ENCODE data around the gene GPR108. TPM values are rescaled to one million over a fixed set of nuclear protein-coding genes. Genes with fewer than 3 reads are reported as not detected.
A peak's percentile ranks its signal among the peaks of the same experiment; 100 is the strongest.

The GPR108 gene
- polyA plus RNA-seq, 1 of the 3 experiments (the other 2 are of a cell fraction), result 54.2 TPM

DNA sequence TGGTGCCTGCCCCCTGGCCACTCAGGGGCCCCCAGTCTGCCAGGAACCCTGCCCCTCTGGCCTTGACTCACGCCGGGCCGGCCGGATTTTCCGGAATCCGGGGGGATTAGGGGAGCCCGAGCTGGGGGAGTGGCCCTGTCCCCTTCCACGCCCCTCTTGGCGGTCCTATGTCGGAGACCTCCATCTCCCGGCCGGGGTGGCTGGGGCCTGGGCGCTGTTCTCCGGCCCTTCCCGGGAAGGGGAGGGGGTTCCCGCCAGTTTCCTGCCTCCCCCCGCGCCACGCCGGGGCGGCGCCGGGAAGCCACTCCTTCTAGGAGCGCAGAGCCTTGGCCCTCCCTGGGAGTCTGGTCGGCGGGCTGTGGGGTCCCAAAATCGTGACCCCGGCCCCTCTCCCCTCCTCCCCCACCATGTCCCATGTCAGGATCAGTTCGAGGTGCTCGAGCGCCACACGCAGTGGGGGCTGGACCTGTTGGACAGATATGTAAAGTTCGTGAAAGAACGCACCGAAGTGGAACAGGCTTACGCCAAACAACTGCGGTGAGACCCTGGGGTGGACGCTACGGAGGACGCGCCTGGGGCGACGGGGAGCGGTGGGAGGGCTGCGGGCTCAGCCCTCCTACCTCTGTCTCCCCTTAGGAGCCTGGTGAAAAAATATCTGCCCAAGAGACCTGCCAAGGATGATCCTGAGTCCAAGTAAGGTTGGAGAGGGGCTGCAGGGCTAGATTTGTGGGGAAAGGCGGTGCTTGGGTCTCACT is 3.4 kb upstream of the GPR108 start:
- Histone ChIP-seq H3K36me3 (replicated peaks in 1 of 2; ENCODE audit: control insufficient read depth in 1 of 2, insufficient read depth in 2 of 2, low read length in 1 of 2) (peaks cover 5 to 13% of the 10 kb centered on the region in 2 experiments), H3K79me2 (ENCODE audit: insufficient read depth) (peaks cover 39% of the 10 kb centered on the region), H3K9ac (peak overlapping the region; percentile 79), H3K4me2 (peak overlapping the region; percentile 99), H3K9me3 (no peaks in the 10 kb centered on the region), H4K20me1 (ENCODE audit: insufficient read depth) (no peaks in the 10 kb centered on the region), H3K27me3 (ENCODE audit: insufficient read depth) (no peaks in the 10 kb centered on the region), H3K4me3 (ENCODE audit: low read depth in 2 of 2, low read length in 1 of 2) (peak overlapping the region; percentile 89 to 98), H3K9me2 (no peaks in the 10 kb centered on the region), H3K4me1 (ENCODE audit: control insufficient read depth in 1 of 2, insufficient read depth in 2 of 2, low read depth in 1 of 2, low read length in 1 of 2) (peaks cover 18 to 33% of the 10 kb centered on the region in 2 experiments; a peak in 3 of 4 replicates), H3F3A (replicated peaks; ENCODE audit: insufficient read depth) (peaks cover 38% of the 10 kb centered on the region), H3K27ac (ENCODE audit: low read depth in 2 of 2, low read length in 1 of 2) (peak overlapping the region; percentile 14 to 36; a peak in 2 of 4 replicates), H2AFZ (ENCODE audit: low read depth) (peak overlapping the region; percentile 49; the same call in 1 of the 2 replicates)
- WGBS (ENCODE audit: low lambda C conversion rate), result 13% methylated on average over 27 of the region's 46 CpGs
- CTCF ChIA-PET, result interaction anchor here (0.6 kb wide), 1 partner anchor 125 kb away, joined by 3 read pairs; no protein-coding TSS in a partner anchor
- TF ChIP-seq MXI1 (IDR thresholded peaks at IDR 0.05; ENCODE audit: low read depth, low read length), result no peak
- no peak for TF ChIP-seq USF1 (IDR thresholded peaks at IDR 0.05; ENCODE audit: borderline replicate concordance, low read depth)
- no peak for TF ChIP-seq RXRA (IDR thresholded peaks at IDR 0.05; ENCODE audit: borderline replicate concordance, low read depth)
- TF ChIP-seq, protein P1, sequence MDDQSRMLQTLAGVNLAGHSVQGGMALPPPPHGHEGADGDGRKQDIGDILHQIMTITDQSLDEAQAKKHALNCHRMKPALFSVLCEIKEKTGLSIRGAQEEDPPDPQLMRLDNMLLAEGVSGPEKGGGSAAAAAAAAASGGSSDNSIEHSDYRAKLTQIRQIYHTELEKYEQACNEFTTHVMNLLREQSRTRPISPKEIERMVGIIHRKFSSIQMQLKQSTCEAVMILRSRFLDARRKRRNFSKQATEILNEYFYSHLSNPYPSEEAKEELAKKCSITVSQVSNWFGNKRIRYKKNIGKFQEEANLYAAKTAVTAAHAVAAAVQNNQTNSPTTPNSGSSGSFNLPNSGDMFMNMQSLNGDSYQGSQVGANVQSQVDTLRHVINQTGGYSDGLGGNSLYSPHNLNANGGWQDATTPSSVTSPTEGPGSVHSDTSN (IDR thresholded peaks at IDR 0.05), result no peak
- peak; percentile 45; the same call in 1 of the 2 replicates for TF ChIP-seq GABPA (IDR thresholded peaks at IDR 0.05; ENCODE audit: low read depth)
- peak; percentile 81 for DNase-seq
- POLR2A ChIA-PET, result interaction anchor here (0.5 kb wide), 1 partner anchor 328 kb away, joined by 3 read pairs; no protein-coding TSS in a partner anchor

DNA sequence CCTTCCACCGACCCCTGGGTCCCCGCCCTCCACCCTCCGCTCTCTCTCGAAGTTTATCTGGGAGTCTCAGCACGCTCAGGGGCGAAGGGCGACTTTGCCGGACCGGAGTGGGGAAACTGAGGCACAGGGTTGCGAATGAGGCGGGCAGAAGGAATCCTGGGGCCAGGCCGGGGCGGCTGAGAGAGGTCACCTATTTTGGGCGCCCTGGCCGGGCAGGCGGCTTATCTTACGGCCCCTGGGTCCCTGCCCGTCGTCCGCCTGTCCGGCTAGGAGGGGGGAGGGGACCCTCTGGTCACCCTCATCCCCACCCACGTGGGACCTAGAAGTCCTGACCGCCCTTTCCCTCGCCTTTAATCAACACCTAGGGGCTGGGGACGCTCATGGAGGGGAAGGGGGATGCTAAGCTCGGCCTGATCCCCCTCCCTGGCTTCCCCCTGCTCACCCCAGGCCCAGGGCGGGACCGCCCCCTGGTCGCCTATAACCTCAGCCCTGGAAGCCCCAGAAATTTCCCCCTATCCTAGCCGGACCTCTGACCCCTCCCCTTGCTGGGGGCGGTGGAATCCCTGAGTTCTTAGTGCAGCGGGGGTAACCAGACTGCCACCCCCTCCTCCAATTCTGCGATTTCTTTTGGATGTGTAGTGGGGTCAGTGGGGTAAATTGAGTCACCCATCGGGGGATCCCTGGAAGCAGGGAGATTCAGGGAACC is 2.7 kb upstream of the GPR108 start:
- Histone ChIP-seq H3K4me1 (ENCODE audit: control insufficient read depth in 1 of 2, insufficient read depth in 2 of 2, low read depth in 1 of 2, low read length in 1 of 2) (peaks cover 23 to 34% of the 10 kb centered on the region in 2 experiments; a peak in 3 of 4 replicates), H3K4me2 (peak overlapping the region; percentile 99), H3K4me3 (ENCODE audit: low read depth in 2 of 2, low read length in 1 of 2) (peak overlapping the region; percentile 89 to 98), H3F3A (replicated peaks; ENCODE audit: insufficient read depth) (peaks cover 38% of the 10 kb centered on the region), H3K9ac (peak overlapping the region; percentile 79), H3K27me3 (ENCODE audit: insufficient read depth) (no peaks in the 10 kb centered on the region), H3K9me3 (no peaks in the 10 kb centered on the region), H3K27ac (ENCODE audit: low read depth in 2 of 2, low read length in 1 of 2) (peak overlapping the region; percentile 36 to 58; a peak in 2 of 4 replicates), H3K36me3 (replicated peaks in 1 of 2; ENCODE audit: control insufficient read depth in 1 of 2, insufficient read depth in 2 of 2, low read length in 1 of 2) (peaks cover 5 to 13% of the 10 kb centered on the region in 2 experiments), H3K9me2 (no peaks in the 10 kb centered on the region), H4K20me1 (ENCODE audit: insufficient read depth) (no peaks in the 10 kb centered on the region), H3K79me2 (ENCODE audit: insufficient read depth) (peaks cover 45% of the 10 kb centered on the region), H2AFZ (ENCODE audit: low read depth) (peak overlapping the region; percentile 49; the same call in 1 of the 2 replicates)
- ChIA-PET POLR2A (interaction anchor here (0.5 kb wide), 1 partner anchor 329 kb away, joined by 3 read pairs; no protein-coding TSS in a partner anchor), CTCF (interaction anchor here (0.6 kb wide), 1 partner anchor 125 kb away, joined by 3 read pairs; no protein-coding TSS in a partner anchor)
- 0 out of 2 replicates have a peak, but pooled peaks have one; percentile 18 for TF ChIP-seq TAF1 (IDR thresholded peaks at IDR 0.05; ENCODE audit: borderline replicate concordance, low read depth, low read length)
- no peak for TF ChIP-seq NRF1 (IDR thresholded peaks at IDR 0.05; ENCODE audit: low read depth, low read length)
- TF ChIP-seq MXI1 (IDR thresholded peaks at IDR 0.05; ENCODE audit: low read depth, low read length), result peak; percentile 63
- peak; percentile 78 for DNase-seq
- WGBS (ENCODE audit: low lambda C conversion rate), result 3% methylated on average over 12 of the region's 34 CpGs

Data from SK-N-SH (cell line).